ENCODE measurements around the gene TM4SF5.

GRCh38 chr17:4739122-4740024 lies 32.3 kb upstream of the TM4SF5 start, which contains the start of the genes CXCL16 and ZMYND15:
- TF ChIP-seq IRF2 (CRISPR knock-in tag; IDR thresholded peaks at IDR 0.05; ENCODE audit: borderline replicate concordance, low read depth) (no peak), CTCF (IDR thresholded peaks at IDR 0.05) (no peak), AFF4 (CRISPR knock-in tag; IDR thresholded peaks at IDR 0.05; ENCODE audit: borderline replicate concordance) (no peak), ZBTB21 (CRISPR knock-in tag; IDR thresholded peaks at IDR 0.05; ENCODE audit: borderline replicate concordance) (no peak), E2F4 (CRISPR knock-in tag; IDR thresholded peaks at IDR 0.05; ENCODE audit: borderline replicate concordance, low read depth) (no peak), CREM (CRISPR knock-in tag; IDR thresholded peaks at IDR 0.05) (0 out of 2 replicates have a peak, but pooled peaks have one; percentile 52), OVOL2 (CRISPR knock-in tag; IDR thresholded peaks at IDR 0.05; ENCODE audit: borderline replicate concordance) (no peak), ZSCAN18 (CRISPR knock-in tag; IDR thresholded peaks at IDR 0.05) (no peak), RORB (CRISPR knock-in tag; IDR thresholded peaks at IDR 0.05) (no peak), ZNF232 (CRISPR knock-in tag; IDR thresholded peaks at IDR 0.05) (no peak), ATF2 (CRISPR knock-in tag; IDR thresholded peaks at IDR 0.05; ENCODE audit: borderline replicate concordance, low read depth) (no peak), MAX (CRISPR knock-in tag; IDR thresholded peaks at IDR 0.05) (peak; percentile 25; the same call in 1 of the 2 replicates), CREB1 (CRISPR knock-in tag; IDR thresholded peaks at IDR 0.05) (no peak)

Measured in WTC11 (cell line).